ENCODE measurements around the gene ZNF219. TPM values are rescaled to one million over a fixed set of nuclear protein-coding genes. Genes with fewer than 3 reads are reported as not detected.

Gene ZNF219
- polyA plus RNA-seq, 1 donor from 2014 or later, result 40.6 TPM

GRCh38 chr14:21066882-21067502, 31.5 kb downstream of the ZNF219 start:
- Histone ChIP-seq H3K4me3 (ENCODE audit: low read length) (no peak overlapping the region), H3K9ac (ENCODE audit: low read length) (no peak overlapping the region), H3K9me3 (ENCODE audit: low read length) (no peaks in the 10 kb centered on the region), H3K27ac (ENCODE audit: low read length) (no peak overlapping the region), H4K20me1 (ENCODE audit: insufficient read depth) (no peaks in the 10 kb centered on the region), H3K27me3 (ENCODE audit: insufficient read depth, low read depth, low read length) (no peaks in the 10 kb centered on the region), H3K9me2 (ENCODE audit: insufficient read depth, low read length) (no peaks in the 10 kb centered on the region), H3K4me2 (ENCODE audit: low read length) (no peak overlapping the region), H3K36me3 (ENCODE audit: insufficient read depth, low read length) (no peaks in the 10 kb centered on the region), H2AFZ (ENCODE audit: low read depth, low read length) (no peak overlapping the region), H3F3A (ENCODE audit: insufficient read depth, low read length, poor library complexity, severe bottlenecking) (peaks cover 4% of the 10 kb centered on the region), H3K79me2 (replicated peaks; ENCODE audit: insufficient read depth, low read length) (peaks cover 5% of the 10 kb centered on the region)
- TF ChIP-seq EZH2 (IDR thresholded peaks at IDR 0.05; ENCODE audit: borderline replicate concordance, insufficient read depth, low read length, poor library complexity, severe bottlenecking), result no peak
- TF ChIP-seq SMC3 (conservative IDR thresholded peaks at IDR 0.05; ENCODE audit: poor library complexity), result peak; percentile 58
- TF ChIP-seq RAD21 (conservative IDR thresholded peaks at IDR 0.05), result peak; percentile 57
- TF ChIP-seq, protein P1, sequence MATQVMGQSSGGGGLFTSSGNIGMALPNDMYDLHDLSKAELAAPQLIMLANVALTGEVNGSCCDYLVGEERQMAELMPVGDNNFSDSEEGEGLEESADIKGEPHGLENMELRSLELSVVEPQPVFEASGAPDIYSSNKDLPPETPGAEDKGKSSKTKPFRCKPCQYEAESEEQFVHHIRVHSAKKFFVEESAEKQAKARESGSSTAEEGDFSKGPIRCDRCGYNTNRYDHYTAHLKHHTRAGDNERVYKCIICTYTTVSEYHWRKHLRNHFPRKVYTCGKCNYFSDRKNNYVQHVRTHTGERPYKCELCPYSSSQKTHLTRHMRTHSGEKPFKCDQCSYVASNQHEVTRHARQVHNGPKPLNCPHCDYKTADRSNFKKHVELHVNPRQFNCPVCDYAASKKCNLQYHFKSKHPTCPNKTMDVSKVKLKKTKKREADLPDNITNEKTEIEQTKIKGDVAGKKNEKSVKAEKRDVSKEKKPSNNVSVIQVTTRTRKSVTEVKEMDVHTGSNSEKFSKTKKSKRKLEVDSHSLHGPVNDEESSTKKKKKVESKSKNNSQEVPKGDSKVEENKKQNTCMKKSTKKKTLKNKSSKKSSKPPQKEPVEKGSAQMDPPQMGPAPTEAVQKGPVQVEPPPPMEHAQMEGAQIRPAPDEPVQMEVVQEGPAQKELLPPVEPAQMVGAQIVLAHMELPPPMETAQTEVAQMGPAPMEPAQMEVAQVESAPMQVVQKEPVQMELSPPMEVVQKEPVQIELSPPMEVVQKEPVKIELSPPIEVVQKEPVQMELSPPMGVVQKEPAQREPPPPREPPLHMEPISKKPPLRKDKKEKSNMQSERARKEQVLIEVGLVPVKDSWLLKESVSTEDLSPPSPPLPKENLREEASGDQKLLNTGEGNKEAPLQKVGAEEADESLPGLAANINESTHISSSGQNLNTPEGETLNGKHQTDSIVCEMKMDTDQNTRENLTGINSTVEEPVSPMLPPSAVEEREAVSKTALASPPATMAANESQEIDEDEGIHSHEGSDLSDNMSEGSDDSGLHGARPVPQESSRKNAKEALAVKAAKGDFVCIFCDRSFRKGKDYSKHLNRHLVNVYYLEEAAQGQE (IDR thresholded peaks at IDR 0.05; ENCODE audit: borderline replicate concordance), result no peak
- peak; percentile 55 for TF ChIP-seq CTCF (IDR thresholded peaks at IDR 0.05; ENCODE audit: poor library complexity, severe bottlenecking)

- H4K20me1 ChIP-seq (ENCODE audit: insufficient read depth), result no peaks in the 10 kb centered on the region
These were observed 35.0 kb downstream of the ZNF219 start for GRCh38 chr14:21063479-21063878.

More at GRCh38 chr14:21063479-21063878, 35.0 kb downstream of the ZNF219 start:
- peaks cover under 1% of the 10 kb centered on the region for H3F3A ChIP-seq (ENCODE audit: insufficient read depth, low read length, poor library complexity, severe bottlenecking)
- no peak overlapping the region for H3K4me3 ChIP-seq (ENCODE audit: low read length)
- H3K36me3 ChIP-seq (ENCODE audit: insufficient read depth, low read length), result no peaks in the 10 kb centered on the region
- H3K27ac ChIP-seq (ENCODE audit: low read length), result no peak overlapping the region
- no peaks in the 10 kb centered on the region for H3K27me3 ChIP-seq (ENCODE audit: insufficient read depth, low read depth, low read length)
- no peak overlapping the region for H3K9ac ChIP-seq (ENCODE audit: low read length)
- H3K9me2 ChIP-seq (ENCODE audit: insufficient read depth, low read length), result no peaks in the 10 kb centered on the region
- no peaks in the 10 kb centered on the region for H3K9me3 ChIP-seq (ENCODE audit: low read length)
- no peak overlapping the region for H2AFZ ChIP-seq (ENCODE audit: low read depth, low read length)
- no peak overlapping the region for H3K4me2 ChIP-seq (ENCODE audit: low read length)
- H3K79me2 ChIP-seq (replicated peaks; ENCODE audit: insufficient read depth, low read length), result no peaks in the 10 kb centered on the region
- TF ChIP-seq, protein P1 (IDR thresholded peaks at IDR 0.05; ENCODE audit: borderline replicate concordance), result no peak
- no peak for TF ChIP-seq CTCF (IDR thresholded peaks at IDR 0.05; ENCODE audit: poor library complexity, severe bottlenecking)
- TF ChIP-seq POLR2AphosphoS5 (IDR thresholded peaks at IDR 0.05), result no peak
- no peak for TF ChIP-seq EZH2 (IDR thresholded peaks at IDR 0.05; ENCODE audit: borderline replicate concordance, insufficient read depth, low read length, poor library complexity, severe bottlenecking)
- no peak for TF ChIP-seq MXI1 (conservative IDR thresholded peaks at IDR 0.05; ENCODE audit: poor library complexity, severe bottlenecking)
- no peak for TF ChIP-seq RAD21 (conservative IDR thresholded peaks at IDR 0.05)
- no peak for TF ChIP-seq TAF1 (IDR thresholded peaks at IDR 0.05; ENCODE audit: low read depth)
- no peak for TF ChIP-seq EP300 (conservative IDR thresholded peaks at IDR 0.05; ENCODE audit: poor library complexity, severe bottlenecking)
- TF ChIP-seq SMC3 (conservative IDR thresholded peaks at IDR 0.05; ENCODE audit: poor library complexity), result no peak

All from neural cell (in vitro differentiated cells).